ENCODE data around the gene OLFML1.
A peak's percentile ranks its signal among the peaks of the same experiment; 100 is the strongest.

The OLFML1 gene

DNA sequence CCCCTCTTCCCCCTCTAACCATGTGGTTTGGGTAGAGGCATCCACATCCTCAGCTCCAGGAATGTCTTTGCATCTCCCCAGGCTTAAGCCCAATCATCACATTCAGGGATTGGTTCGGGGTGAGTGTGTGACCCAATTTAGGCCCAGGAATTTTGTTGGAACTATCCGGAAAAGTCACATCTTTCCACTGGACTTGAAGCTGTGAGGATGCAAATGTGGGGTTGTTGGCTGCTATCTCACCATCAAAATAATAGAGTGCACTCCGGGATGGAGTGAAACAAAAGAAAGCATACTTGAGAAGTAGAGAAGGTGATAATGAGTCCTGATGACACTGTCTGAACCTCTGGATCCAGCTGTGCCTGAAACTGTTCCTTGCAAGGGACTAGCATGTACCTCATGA, 33.8 kb upstream of the OLFML1 start:
- no peak for TF ChIP-seq CTCF (conservative IDR thresholded peaks at IDR 0.05; ENCODE audit: control insufficient read depth, insufficient read depth, low read depth, low read length)

GRCh38 chr11:7451952-7452494, 33.3 kb upstream of the OLFML1 start:
- no peak for DNase-seq (ENCODE audit: low read depth)
- TF ChIP-seq CTCF (conservative IDR thresholded peaks at IDR 0.05; ENCODE audit: control insufficient read depth, insufficient read depth, low read depth, low read length), result no peak
- no peak overlapping the region for H3K4me3 ChIP-seq (ENCODE audit: control insufficient read depth, low read depth, low read length)

More for the DNA sequence above, 33.8 kb upstream of the OLFML1 start:
- H3K4me3 ChIP-seq (ENCODE audit: control insufficient read depth, low read depth, low read length), result no peak overlapping the region
- DNase-seq (ENCODE audit: low read depth), result no peak

GRCh38 chr11:7454854-7455253, 30.5 kb upstream of the OLFML1 start:
- no peak for DNase-seq (ENCODE audit: low read depth)
- TF ChIP-seq CTCF (conservative IDR thresholded peaks at IDR 0.05; ENCODE audit: control insufficient read depth, insufficient read depth, low read depth, low read length), result no peak
- H3K4me3 ChIP-seq (ENCODE audit: control insufficient read depth, low read depth, low read length), result no peak overlapping the region

GRCh38 chr11:7457211-7457610, 28.1 kb upstream of the OLFML1 start:
- DNase-seq (ENCODE audit: low read depth), result peak; percentile 60
- TF ChIP-seq CTCF (conservative IDR thresholded peaks at IDR 0.05; ENCODE audit: control insufficient read depth, insufficient read depth, low read depth, low read length), result no peak
- no peak overlapping the region for H3K4me3 ChIP-seq (ENCODE audit: control insufficient read depth, low read depth, low read length)

GRCh38 chr11:7462706-7463105, 22.6 kb upstream of the OLFML1 start:
- no peak overlapping the region for H3K4me3 ChIP-seq (ENCODE audit: control insufficient read depth, low read depth, low read length)
- DNase-seq (ENCODE audit: low read depth), result no peak
- TF ChIP-seq CTCF (conservative IDR thresholded peaks at IDR 0.05; ENCODE audit: control insufficient read depth, insufficient read depth, low read depth, low read length), result no peak

DNA sequence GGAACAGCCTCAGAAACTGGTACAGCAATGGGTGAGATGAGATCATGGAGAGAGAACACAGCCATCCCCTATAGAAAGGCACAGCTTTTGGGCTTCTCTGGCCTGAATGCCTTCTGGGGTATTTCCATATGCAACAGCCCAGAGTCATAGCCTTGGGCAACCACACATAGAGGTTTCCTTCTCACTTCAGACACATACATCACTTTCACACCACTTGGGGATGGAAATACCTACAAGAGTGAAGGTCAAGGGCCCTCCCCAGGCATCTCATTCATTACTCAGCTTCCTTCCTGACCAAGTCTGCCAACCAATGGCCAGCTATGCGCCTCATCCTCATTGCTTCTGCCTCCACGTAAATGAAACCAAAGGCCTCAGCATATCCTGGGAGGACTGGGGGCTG, 17.7 kb upstream of the OLFML1 start:
- H3K4me3 ChIP-seq (ENCODE audit: control insufficient read depth, low read depth, low read length), result no peak overlapping the region
- DNase-seq (ENCODE audit: low read depth), result no peak
- no peak for TF ChIP-seq CTCF (conservative IDR thresholded peaks at IDR 0.05; ENCODE audit: control insufficient read depth, insufficient read depth, low read depth, low read length)

GRCh38 chr11:7469351-7469865, 15.9 kb upstream of the OLFML1 start:
- H3K4me3 ChIP-seq (ENCODE audit: control insufficient read depth, low read depth, low read length), result no peak overlapping the region
- TF ChIP-seq CTCF (conservative IDR thresholded peaks at IDR 0.05; ENCODE audit: control insufficient read depth, insufficient read depth, low read depth, low read length), result no peak
- DNase-seq (ENCODE audit: low read depth), result no peak
